ENCODE data around the gene FLOT1.

The FLOT1 gene

DNA sequence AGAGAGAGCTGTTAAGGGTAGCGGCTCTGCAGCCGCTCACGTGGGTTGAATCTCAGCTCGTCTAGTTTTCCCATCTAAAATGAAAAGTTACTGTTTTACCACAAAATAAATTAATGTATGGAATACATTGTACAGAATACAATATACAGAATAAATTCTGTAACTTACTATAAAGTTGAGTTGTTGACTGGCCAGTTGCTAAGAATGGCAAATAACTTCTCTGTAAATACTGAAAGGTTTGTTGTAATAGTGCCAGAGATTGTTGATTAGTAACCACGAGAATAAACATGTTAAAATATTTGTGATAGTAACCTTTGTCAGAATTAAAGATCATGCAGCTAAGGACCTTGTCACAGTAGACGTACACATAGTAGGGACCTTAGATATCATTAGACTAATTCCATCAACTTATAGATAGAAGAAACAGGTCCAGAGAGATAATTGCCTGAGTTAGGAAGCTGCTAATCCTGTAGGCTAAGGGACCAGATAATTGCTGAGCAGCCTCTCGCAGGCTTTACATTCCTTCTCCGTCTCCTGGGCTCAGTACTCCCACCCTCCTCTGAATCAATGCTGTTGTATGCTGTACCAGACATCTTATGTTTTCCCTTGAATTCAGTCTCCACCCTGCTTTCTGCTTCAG, 51.2 kb downstream of the FLOT1 start:
- Histone ChIP-seq H3K79me1 (ENCODE audit: low read depth, low read length) (peaks cover 6% of the 10 kb centered on the region), H2BK120ac (ENCODE audit: low read depth, low read length) (no peak overlapping the region), H4K91ac (ENCODE audit: low read depth, low read length, poor library complexity) (no peak overlapping the region), H3K4me3 (ENCODE audit: low read length in 2 of 2) (peak overlapping the region; percentile 62 to 97), H3K23ac (ENCODE audit: low read depth, low read length, poor library complexity) (no peak overlapping the region), H3K4me2 (ENCODE audit: insufficient read depth, low read length, poor library complexity, severe bottlenecking) (peak overlapping the region; percentile 73), H2BK5ac (ENCODE audit: low read length) (peak overlapping the region; percentile 85), H3K9me3 (replicated peaks in 1 of 2; ENCODE audit: control insufficient read depth in 2 of 2, insufficient read depth in 1 of 2, low read depth in 1 of 2, low read length in 2 of 2) (no peaks in the 10 kb centered on the region), H2BK12ac (ENCODE audit: low read length) (no peak overlapping the region), H3K9ac (ENCODE audit: low read depth, low read length, poor library complexity) (no peak overlapping the region), H3K36me3 (replicated peaks in 1 of 2; ENCODE audit: control insufficient read depth in 2 of 2, insufficient read depth in 2 of 2, low read length in 2 of 2) (peaks cover 2 to 17% of the 10 kb centered on the region in 2 donors), H3K4ac (ENCODE audit: low read length) (no peak overlapping the region), H2BK15ac (ENCODE audit: low read length) (no peak overlapping the region), H3K27ac (replicated peaks; ENCODE audit: low read length) (peak overlapping the region; percentile 99), H4K8ac (ENCODE audit: low read depth, low read length) (no peak overlapping the region), H2AFZ (ENCODE audit: low read length) (peak overlapping the region; percentile 98), H3K14ac (ENCODE audit: low read length) (no peak overlapping the region), H2AK5ac (ENCODE audit: low read depth, low read length) (no peak overlapping the region), H3K18ac (ENCODE audit: low read length) (no peak overlapping the region), H3K27me3 (ENCODE audit: control insufficient read depth in 3 of 3, insufficient read depth in 3 of 3, low read depth in 1 of 3, low read length in 3 of 3) (no peaks in the 10 kb centered on the region), H3K4me1 (ENCODE audit: control insufficient read depth in 2 of 2, insufficient read depth in 1 of 2, low read depth in 1 of 2, low read length in 2 of 2) (peaks cover 23 to 27% of the 10 kb centered on the region in 2 donors)
- no CpG with 5 or more reads among the region's 8 CpGs for WGBS, 2 donors (ENCODE audit: extremely low coverage in 2 of 2, insufficient read length in 2 of 2, insufficient replicate concordance in 1 of 2)
- no peak for DNase-seq (ENCODE audit: low spot score)

DNA sequence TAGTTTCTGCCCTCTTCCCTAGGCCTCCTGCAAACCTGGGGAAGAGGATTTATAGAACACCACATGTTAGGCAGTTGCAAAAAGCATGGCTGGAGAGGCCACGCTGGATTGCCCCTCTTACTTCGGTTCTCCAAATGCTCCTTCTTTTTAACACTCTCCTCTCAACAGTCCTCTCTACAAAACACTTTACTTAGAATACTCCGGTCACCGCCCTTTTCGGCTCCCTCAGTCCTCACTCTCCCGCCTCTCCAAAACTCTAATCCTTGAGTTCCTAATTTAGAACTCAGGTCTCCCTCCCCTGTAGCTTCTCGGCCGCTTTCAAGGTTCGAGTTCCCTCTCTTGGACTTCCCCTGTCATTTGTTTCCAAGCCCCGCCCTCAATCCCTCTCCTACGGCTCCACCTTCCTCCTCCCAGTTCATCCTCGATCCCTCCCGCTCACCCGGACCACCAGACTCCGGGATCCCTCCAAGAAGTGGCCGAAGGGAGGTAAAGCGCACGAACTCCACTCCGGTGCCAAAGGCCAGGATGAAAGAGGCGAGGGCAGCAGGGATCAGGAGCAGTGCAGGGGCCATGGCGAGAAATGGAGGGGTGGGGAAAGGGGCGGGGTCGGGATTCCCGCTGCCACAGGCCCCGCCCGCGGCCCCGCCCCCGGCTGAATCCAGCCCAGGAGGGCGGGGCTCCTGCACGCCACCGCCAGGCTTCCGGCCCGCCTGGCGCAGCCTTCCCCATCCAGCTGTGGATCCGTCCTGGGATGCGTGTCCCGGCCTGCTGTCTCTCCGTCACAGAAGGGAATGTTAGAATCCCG, 51.9 kb downstream of the FLOT1 start, which contains the start of gene NRM:
NRM (minus strand) TSS at position 582 of the 805 bp plus-strand sequence; CDS start at position 572, 10 bp downstream.
- no peaks in the 10 kb centered on the region for H3K27me3 ChIP-seq (ENCODE audit: control insufficient read depth in 3 of 3, insufficient read depth in 3 of 3, low read depth in 1 of 3, low read length in 3 of 3)
- H3K23ac ChIP-seq (ENCODE audit: low read depth, low read length, poor library complexity): no peak within 1 kb of the TSS
- H2AK5ac ChIP-seq (ENCODE audit: low read depth, low read length): peak within 1 kb of the TSS; percentile 41
- H2BK5ac ChIP-seq (ENCODE audit: low read length): peak within 1 kb of the TSS; percentile 85
- no peak within 1 kb of the TSS for H4K91ac ChIP-seq (ENCODE audit: low read depth, low read length, poor library complexity)
- peak within 1 kb of the TSS; percentile 98 for H2AFZ ChIP-seq (ENCODE audit: low read length)
- peak within 1 kb of the TSS; percentile 73 for H3K4me2 ChIP-seq (ENCODE audit: insufficient read depth, low read length, poor library complexity, severe bottlenecking)
- peak within 1 kb of the TSS; percentile 88 to 97 for H3K4me3 ChIP-seq (ENCODE audit: low read length in 2 of 2)
- peak within 1 kb of the TSS; percentile 90 for H3K9ac ChIP-seq (ENCODE audit: low read depth, low read length, poor library complexity)
- H3K4me1 ChIP-seq (ENCODE audit: control insufficient read depth in 2 of 2, insufficient read depth in 1 of 2, low read depth in 1 of 2, low read length in 2 of 2): peaks cover 27 to 34% of the 10 kb centered on the region in 2 donors
- no peaks in the 10 kb centered on the region for H3K9me3 ChIP-seq (replicated peaks in 1 of 2; ENCODE audit: control insufficient read depth in 2 of 2, insufficient read depth in 1 of 2, low read depth in 1 of 2, low read length in 2 of 2)
- no peak within 1 kb of the TSS for H2BK120ac ChIP-seq (ENCODE audit: low read depth, low read length)
- peak within 1 kb of the TSS; percentile 82 for H2BK12ac ChIP-seq (ENCODE audit: low read length)
- DNase-seq (ENCODE audit: low spot score): peak; percentile 86
- peak within 1 kb of the TSS; percentile 99 for H3K27ac ChIP-seq (replicated peaks; ENCODE audit: low read length)
- peak within 1 kb of the TSS; percentile 27 for H3K4ac ChIP-seq (ENCODE audit: low read length)
- H4K8ac ChIP-seq (ENCODE audit: low read depth, low read length): no peak within 1 kb of the TSS
- WGBS, 2 donors (ENCODE audit: extremely low coverage in 2 of 2, insufficient read length in 2 of 2, insufficient replicate concordance in 1 of 2): no CpG with 5 or more reads among the region's 40 CpGs
- H3K36me3 ChIP-seq (replicated peaks in 1 of 2; ENCODE audit: control insufficient read depth in 2 of 2, insufficient read depth in 2 of 2, low read length in 2 of 2): peaks cover 2 to 18% of the 10 kb centered on the region in 2 donors
- peak within 1 kb of the TSS; percentile 98 for H3K18ac ChIP-seq (ENCODE audit: low read length)
- H3K14ac ChIP-seq (ENCODE audit: low read length): peak within 1 kb of the TSS; percentile 49
- peaks cover 9% of the 10 kb centered on the region for H3K79me1 ChIP-seq (ENCODE audit: low read depth, low read length)
- no peak within 1 kb of the TSS for H2BK15ac ChIP-seq (ENCODE audit: low read length)

DNA sequence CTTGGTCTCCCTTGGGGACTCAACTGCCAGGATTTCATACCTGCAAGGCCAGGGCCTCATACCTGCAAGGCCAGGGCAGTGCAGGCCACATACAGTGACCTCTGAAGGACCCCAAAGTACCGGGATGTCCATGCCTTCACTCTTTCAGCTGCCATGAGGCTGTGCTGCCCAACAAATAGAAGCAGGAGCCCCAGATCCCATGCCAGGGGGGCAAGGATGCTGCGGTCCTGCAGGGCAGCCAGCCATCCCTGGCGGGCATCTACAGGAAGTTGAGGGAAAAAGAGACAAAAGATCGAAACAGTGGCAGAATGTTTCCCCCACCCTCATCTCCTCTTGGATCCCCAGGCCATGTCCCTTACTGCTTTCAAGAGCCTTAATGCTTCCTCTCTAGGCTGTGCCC, 52.5 kb downstream of the FLOT1 start:
- Histone ChIP-seq H3K4me1 (ENCODE audit: control insufficient read depth in 2 of 2, insufficient read depth in 1 of 2, low read depth in 1 of 2, low read length in 2 of 2) (peaks cover 32 to 40% of the 10 kb centered on the region in 2 donors), H2AK5ac (ENCODE audit: low read depth, low read length) (peak overlapping the region; percentile 41), H2AFZ (ENCODE audit: low read length) (peak overlapping the region; percentile 98), H3K4ac (ENCODE audit: low read length) (peak overlapping the region; percentile 27), H3K4me2 (ENCODE audit: insufficient read depth, low read length, poor library complexity, severe bottlenecking) (peak overlapping the region; percentile 73), H3K27me3 (ENCODE audit: control insufficient read depth in 3 of 3, insufficient read depth in 3 of 3, low read depth in 1 of 3, low read length in 3 of 3) (no peaks in the 10 kb centered on the region), H4K8ac (ENCODE audit: low read depth, low read length) (no peak overlapping the region), H3K27ac (replicated peaks; ENCODE audit: low read length) (peak overlapping the region; percentile 99), H2BK15ac (ENCODE audit: low read length) (no peak overlapping the region), H2BK5ac (ENCODE audit: low read length) (peak overlapping the region; percentile 50), H3K23ac (ENCODE audit: low read depth, low read length, poor library complexity) (no peak overlapping the region), H3K14ac (ENCODE audit: low read length) (peak overlapping the region; percentile 49), H3K9me3 (replicated peaks in 1 of 2; ENCODE audit: control insufficient read depth in 2 of 2, insufficient read depth in 1 of 2, low read depth in 1 of 2, low read length in 2 of 2) (no peaks in the 10 kb centered on the region), H3K79me1 (ENCODE audit: low read depth, low read length) (peaks cover 9% of the 10 kb centered on the region), H3K9ac (ENCODE audit: low read depth, low read length, poor library complexity) (peak overlapping the region; percentile 75), H3K4me3 (ENCODE audit: low read length in 2 of 2) (peak overlapping the region; percentile 88 to 97), H2BK120ac (ENCODE audit: low read depth, low read length) (no peak overlapping the region), H2BK12ac (ENCODE audit: low read length) (no peak overlapping the region), H3K36me3 (replicated peaks in 1 of 2; ENCODE audit: control insufficient read depth in 2 of 2, insufficient read depth in 2 of 2, low read length in 2 of 2) (peaks cover 2 to 25% of the 10 kb centered on the region in 2 donors), H3K18ac (ENCODE audit: low read length) (peak overlapping the region; percentile 39), H4K91ac (ENCODE audit: low read depth, low read length, poor library complexity) (no peak overlapping the region)
- WGBS, 2 donors (ENCODE audit: extremely low coverage in 2 of 2, insufficient read length in 2 of 2, insufficient replicate concordance in 1 of 2): no CpG with 5 or more reads among the region's 4 CpGs
- no peak for DNase-seq (ENCODE audit: low spot score)
